Uterus (tissue), 2 donors: Measurements from ENCODE around the gene NCKAP5L.

Source experiments
- POLR2A ChIP-seq, 2 donors: fragments of 450-650 bp; IDR thresholded peaks; one replicate each; pipeline ENCODE4 v1.6.1; 2016; ENCODE audit warnings: antibody characterized with exemption in 2 of 2, mild to moderate bottlenecking in 1 of 2, moderate library complexity in 1 of 2
- TF ChIP-seq, protein P1 (sequence below), 4 experiments: fragments of 200-600 bp in 2 of 4; fragments of 450-650 bp in 2 of 4; sonication (generic) in 2 of 4; IDR thresholded peaks; one replicate each; pipeline ENCODE4 v1.5.1; 2016 to 2019; ENCODE audit warnings: antibody characterized with exemption in 4 of 4, mild to moderate bottlenecking in 2 of 4, moderate library complexity in 1 of 4

DNA sequence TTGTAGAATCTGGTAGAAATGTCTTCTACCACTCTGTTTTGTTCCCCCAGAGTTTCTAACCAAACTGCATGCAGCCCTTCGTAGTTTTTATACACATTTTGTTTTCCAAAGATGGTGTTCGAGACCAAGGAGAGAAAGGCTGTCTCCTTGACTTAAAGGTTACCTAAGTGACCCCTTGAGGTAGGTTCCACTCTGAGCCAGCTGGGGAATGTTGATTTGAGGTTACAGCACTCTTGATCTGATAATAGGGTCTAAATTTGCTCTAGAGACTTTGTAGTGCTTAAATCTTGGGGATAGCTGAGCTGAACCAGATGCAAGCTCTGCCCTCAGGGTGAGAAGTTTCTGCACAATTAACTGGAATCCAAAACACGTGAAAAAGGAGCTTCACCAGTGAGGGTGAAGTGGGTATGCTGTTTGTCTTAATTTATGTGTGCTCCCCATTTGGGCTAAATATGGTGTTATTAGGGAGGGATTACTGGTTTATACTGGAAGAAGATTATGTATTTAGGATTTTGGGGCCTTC lies 83.8 kb downstream of the NCKAP5L start:
- TF ChIP-seq POLR2A (IDR thresholded peaks at IDR 0.05), result no peak
- TF ChIP-seq, protein P1, sequence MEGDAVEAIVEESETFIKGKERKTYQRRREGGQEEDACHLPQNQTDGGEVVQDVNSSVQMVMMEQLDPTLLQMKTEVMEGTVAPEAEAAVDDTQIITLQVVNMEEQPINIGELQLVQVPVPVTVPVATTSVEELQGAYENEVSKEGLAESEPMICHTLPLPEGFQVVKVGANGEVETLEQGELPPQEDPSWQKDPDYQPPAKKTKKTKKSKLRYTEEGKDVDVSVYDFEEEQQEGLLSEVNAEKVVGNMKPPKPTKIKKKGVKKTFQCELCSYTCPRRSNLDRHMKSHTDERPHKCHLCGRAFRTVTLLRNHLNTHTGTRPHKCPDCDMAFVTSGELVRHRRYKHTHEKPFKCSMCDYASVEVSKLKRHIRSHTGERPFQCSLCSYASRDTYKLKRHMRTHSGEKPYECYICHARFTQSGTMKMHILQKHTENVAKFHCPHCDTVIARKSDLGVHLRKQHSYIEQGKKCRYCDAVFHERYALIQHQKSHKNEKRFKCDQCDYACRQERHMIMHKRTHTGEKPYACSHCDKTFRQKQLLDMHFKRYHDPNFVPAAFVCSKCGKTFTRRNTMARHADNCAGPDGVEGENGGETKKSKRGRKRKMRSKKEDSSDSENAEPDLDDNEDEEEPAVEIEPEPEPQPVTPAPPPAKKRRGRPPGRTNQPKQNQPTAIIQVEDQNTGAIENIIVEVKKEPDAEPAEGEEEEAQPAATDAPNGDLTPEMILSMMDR (IDR thresholded peaks at IDR 0.05), result no peak
